Measurements from ENCODE around the gene SPINT3. TPM values are rescaled to one million over a fixed set of nuclear protein-coding genes. Genes with fewer than 3 reads are reported as not detected.
"Not testable (repeated sequence)": the region's sequence is repeated elsewhere in the genome, so short reads cannot be mapped to it uniquely, and the experiment has no call there.

The SPINT3 gene
- total RNA-seq, 1 donor from 2014 or later = not detected

GRCh38 chr20:45502561-45502960 is 12.9 kb downstream of the SPINT3 start:
- DNase-seq (ENCODE audit: low spot score) = no peak

- no peak for DNase-seq (ENCODE audit: low spot score)
Observed at GRCh38 chr20:45501600-45501999, 13.8 kb downstream of the SPINT3 start.

DNA sequence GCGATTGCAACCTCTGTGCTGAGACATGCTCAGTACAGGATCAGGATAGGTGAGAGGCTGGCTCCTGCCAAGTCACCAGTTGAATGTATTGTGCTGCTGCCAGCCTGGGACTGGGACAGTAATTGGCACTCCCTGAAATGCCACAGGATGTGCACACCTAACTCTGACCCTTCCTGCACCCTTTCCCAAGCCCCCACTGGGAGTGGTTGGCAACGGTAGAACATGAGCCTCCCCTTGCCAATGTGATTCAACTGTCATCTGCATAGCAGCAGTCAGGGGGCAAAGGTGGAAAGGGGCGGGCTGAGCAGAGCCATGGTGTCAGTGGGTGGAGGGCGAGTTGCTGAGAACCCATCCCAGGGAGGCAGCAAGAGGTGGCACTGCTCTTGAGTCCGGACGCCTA is 15.4 kb downstream of the SPINT3 start:
- DNase-seq (ENCODE audit: low spot score) = no peak

- DNase-seq (ENCODE audit: low spot score) = no peak
Observed at GRCh38 chr20:45497971-45498494, 17.4 kb downstream of the SPINT3 start.

GRCh38 chr20:45496166-45496565 is 19.3 kb downstream of the SPINT3 start:
- no peak for DNase-seq (ENCODE audit: low spot score)

DNA sequence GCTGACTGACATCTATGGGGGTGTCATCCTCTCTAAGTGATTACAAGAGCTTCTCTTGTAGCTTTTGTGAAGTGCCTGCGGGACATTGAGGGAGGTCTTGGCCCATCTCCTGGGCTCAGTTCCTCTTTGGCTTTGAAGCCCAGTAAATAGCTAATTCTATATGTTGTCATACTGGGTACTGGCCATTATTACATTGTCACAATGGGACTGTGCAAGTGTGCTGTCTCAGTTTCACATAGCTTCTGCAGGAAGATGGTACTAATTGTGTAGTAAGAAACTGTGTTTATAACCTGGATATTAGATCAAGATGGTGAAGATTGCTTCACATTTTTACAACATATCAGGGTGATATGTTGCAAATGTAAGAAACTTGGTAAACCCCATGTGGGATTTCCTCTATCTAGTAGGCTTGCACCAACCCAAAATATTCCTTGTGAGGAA is 19.9 kb downstream of the SPINT3 start:
- DNase-seq (ENCODE audit: low spot score) = no peak

DNA sequence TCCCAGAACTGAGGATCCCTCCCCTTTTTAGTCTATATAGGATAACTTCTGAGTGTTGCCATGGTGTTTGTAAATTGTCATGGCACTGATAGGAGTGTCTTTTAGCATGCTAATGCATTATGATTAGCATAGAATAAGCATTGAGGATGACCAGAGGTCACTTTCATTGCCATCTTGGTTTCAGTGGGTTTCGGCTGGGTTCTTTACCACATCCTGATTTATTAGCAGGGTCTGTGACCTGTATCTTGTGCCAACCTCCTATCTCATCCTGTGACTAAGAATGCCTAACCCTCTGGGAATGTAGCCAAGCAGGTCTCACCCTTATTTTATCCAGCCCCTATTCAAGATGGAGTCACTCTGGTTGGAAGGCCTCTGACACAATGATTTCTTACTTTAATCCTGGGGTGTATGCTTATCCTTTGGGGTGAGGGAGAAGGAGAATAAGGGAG is 26.3 kb downstream of the SPINT3 start:
- no peak for DNase-seq (ENCODE audit: low spot score)

DNA sequence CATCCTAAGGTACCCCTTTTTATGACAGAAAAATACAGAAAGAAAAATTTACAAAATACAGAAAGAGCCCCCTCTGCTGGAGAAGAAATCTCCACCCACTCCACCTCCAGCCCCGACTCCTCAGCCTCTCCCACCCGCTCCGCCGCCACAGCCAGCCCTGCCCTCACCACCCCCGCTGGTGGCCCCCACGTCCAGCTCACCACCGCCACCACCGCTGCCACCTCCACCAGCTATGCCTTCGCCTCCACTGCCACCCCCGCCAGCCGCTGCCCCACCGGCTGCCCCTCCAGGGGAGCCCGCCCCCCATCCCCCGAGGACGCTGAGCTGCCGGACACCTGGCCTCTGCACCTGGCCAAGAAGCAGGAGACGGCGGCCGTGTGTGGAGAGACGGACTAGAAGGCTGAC is 28.2 kb downstream of the SPINT3 start:
- no peak for DNase-seq (ENCODE audit: low spot score)

DNA sequence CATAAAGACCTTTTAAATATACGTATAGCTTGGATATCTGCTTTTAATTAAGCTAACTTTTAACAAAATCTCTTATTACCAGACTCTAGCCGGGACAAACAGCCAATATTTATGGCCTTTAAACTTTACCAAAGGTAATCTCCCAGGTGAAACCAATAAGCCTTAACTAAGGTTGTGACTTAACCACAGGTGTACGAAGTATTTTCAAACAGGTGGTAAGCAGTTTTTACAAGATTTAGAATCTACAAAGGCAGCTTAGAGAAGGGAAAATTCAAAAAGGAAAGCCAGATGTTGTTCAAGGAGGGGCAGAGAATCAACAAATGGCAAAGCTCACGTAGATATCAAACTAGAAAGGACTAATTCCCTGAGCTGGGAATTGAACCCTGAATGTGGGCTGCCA is 30.0 kb downstream of the SPINT3 start:
- no peak for DNase-seq (ENCODE audit: low spot score)

- no peak for DNase-seq (ENCODE audit: low spot score)
Observed at GRCh38 chr20:45484676-45485075, 30.7 kb downstream of the SPINT3 start.

DNA sequence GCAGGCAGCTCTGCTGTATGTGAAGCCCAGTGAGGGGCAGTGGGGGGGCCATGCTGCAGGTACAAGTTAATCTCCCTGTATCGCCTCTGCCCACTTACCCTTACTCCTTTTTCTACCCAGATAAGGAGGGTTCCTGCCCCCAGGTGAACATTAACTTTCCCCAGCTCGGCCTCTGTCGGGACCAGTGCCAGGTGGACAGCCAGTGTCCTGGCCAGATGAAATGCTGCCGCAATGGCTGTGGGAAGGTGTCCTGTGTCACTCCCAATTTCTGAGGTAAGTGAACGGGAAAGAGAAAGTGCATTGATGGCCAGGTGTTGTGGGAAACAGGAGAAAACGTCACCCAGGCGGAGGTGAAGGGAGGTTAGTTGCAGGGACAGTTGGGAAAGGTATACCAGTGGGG is 35.6 kb downstream of the SPINT3 start:
- no peak for DNase-seq (ENCODE audit: low spot score)

DNA sequence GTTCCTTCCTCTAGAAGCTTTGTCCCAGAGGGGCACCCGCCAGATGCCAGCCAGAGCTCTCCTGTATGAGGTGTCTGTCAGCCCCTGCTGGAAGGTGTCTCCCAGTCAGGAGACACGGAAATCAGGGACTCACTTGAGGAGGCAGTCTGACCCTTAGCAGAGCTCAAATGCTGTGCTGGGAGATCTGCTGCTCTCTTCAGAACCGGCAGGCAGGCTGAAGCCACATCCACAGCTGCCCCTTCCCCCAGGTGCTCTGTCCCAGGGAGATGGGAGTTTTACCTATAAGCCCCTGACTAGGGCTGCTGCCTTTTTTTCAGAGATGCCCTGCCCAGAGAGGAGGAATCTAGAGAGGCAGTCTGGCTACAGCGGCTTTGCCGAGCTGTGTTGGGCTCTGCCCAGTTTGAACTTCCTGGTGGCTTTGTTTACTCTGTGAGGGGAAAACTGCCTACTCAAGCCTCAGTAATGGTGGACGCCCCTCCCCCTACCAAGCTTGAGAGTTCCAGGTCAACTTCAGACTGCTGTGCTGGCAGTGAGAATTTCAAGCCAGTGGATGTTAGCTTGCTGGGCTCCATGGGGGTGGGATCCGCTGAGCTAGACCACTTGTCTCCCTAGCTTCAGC is 37.8 kb downstream of the SPINT3 start:
- not testable (repeated sequence) for DNase-seq (ENCODE audit: low spot score)

DNA sequence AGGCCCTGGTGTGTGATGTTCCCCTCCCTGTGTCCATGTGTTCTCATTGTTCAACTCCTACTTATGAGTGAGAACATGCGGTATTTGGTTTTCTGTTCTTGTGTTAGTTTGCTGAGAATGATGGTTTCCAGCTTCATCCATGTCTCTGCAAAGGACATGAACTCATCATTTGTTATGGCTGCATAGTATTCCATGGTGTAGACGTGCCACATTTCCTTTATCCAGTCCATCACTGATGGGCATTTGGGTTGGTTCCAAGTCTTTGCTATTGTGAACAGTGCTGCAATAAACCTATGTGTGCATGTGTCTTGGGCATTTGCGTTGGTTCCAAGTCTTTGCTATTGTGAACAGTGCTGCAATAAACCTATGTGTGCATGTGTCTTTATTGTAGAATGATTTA is 43.1 kb downstream of the SPINT3 start:
- DNase-seq (ENCODE audit: low spot score) = not testable (repeated sequence)

- no peak for DNase-seq (ENCODE audit: low spot score)
Observed at GRCh38 chr20:45470937-45471336, 44.5 kb downstream of the SPINT3 start.

DNA sequence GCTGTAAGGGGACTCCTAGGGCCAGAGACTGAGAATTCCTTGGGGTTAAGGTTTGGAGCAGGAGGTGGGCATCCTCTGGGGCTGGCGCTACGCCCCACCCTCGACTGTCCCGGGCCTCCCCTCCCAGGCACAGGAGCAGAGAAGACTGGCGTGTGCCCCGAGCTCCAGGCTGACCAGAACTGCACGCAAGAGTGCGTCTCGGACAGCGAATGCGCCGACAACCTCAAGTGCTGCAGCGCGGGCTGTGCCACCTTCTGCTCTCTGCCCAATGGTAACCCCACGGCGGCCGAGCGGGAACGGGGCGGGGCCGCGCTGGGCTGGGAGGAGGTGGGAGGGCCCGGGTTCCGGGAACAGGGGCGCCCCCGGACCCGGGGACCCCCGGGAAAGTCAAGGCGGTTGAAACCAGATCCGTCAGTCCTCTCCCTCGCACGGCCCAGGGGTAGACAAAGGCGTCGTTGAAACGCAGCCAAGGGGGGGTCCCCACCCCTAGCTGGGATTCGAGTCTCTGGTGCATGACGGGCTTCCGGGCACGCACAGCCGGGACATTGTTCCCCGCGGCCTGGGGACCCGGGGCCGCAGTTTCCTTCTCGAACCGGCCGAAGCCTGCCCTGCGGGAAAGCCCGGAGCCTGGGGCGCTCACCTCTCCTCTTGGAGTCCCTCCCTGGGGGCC is 45.0 kb downstream of the SPINT3 start:
- DNase-seq (ENCODE audit: low spot score) = peak; percentile 78

GRCh38 chr20:45469336-45470261 is 45.8 kb downstream of the SPINT3 start, which contains the start of gene WFDC2:
Gene WFDC2, plus strand, starts transcription at chr20:45469753. Its CDS starts 29 bp downstream, at chr20:45469782.
- peak; percentile 65 for DNase-seq (ENCODE audit: low spot score)

GRCh38 chr20:45467861-45468260 is 47.6 kb downstream of the SPINT3 start:
- DNase-seq (ENCODE audit: low spot score) = no peak

- no peak for DNase-seq (ENCODE audit: low spot score)
Observed at GRCh38 chr20:45467172-45467571, 48.2 kb downstream of the SPINT3 start.

DNA sequence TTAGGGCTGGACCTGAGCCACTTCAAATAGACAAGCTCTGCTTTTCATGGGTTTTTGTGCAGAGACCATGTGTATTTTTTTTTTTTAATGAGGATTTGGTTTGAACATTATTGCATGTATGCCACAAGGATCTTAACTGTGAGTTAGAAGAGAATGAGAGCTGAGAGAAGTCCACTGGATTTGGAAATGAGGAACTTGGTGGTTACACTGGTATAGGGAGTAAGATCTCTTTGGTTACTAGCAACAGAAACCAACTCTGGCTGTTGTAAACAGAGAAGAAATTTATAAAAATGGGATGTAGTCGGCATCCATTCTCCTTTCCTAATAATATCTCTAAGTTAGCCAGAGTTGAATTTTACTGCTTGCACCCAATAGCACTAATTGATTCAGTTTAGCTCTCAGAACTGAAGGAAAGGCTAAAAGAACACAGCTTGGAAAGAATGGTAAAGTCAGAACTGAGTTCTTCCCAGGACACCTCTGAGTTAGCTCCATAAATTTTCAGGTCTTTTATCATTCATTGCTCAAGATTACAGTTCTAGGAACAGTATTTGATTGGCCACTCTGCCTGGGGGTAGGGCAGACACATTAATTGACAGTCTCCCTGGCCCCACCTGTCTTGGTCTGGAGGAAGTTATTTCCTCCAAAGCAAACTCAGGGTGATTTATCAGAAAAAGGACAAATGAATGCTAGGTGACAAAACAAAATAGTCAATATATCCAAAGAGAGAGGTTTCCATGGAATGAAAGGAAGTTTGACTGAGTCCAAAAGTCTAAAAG is 49.7 kb downstream of the SPINT3 start:
- no peak for DNase-seq (ENCODE audit: low spot score)

GRCh38 chr20:45463709-45464108 is 51.7 kb downstream of the SPINT3 start:
- no peak for DNase-seq (ENCODE audit: low spot score)

Data from ureter (tissue), 1 donor.